ENCODE measurements around the gene PABPC3.

Gene PABPC3

DNA sequence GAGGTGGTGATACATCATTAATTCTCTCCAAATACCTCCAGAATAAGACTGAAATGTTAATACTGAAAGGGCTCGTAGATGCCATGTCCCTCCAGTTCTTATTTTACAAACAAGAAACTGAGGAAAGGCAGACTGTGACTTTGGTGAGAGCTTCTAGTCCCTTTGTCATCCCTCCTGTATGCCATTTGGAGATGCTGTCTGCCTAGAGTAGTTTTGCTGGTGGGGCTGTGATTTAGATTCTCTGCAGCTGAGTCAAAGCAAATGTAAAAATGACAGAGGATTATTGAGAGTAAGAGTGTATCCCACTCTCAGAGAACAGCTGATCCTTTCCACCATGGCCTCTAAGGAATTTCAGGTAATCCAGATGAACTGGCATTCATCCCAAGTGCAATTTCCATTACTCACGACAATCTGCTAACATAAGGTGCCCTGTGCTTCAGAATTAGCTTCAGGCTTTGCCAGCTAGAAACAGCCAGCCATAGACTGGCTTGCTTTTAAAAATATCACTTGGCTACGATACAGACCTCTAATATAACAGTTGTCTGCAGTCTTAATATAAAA, 16.8 kb downstream of the PABPC3 start:
- DNase-seq = no peak

DNA sequence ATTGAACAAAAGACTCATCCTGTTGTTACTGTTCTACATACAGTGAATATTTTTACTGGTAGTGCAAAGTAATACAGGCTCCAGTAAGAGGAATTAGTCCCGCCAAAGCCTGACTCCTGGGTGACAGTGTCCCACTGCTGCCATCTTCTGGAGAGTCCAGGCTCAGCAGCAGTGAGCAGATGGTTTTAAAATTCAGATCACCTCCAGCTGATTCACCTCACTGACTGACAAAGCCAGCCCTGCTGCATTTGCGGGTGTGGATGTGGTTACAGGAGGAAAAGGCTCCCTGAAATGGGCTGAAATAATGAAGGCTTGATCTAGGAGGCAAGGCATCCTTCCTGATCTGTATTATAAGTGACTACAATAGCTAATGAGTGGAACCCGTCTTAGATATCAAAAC, 18.3 kb downstream of the PABPC3 start:
- DNase-seq = peak; percentile 67

DNA sequence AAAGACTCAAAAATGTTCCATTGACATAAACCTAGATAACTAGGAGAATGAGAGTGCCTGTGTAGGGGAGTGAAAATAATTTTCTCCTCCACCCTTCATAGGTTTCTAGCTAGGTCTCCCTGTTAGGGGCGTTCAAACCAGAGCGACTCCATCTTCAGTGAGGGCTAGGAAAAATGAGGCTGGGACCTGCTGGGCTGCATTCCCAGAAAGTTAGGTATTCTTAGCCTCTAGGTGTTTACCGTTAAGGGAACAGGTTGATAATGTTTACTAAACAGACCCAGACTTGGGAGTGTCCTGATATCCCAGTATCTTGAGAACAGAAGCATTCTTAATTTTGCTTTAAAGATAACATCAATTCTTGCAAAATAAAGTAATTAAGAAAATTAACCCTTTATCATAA, 20.1 kb downstream of the PABPC3 start:
- DNase-seq = no peak

DNA sequence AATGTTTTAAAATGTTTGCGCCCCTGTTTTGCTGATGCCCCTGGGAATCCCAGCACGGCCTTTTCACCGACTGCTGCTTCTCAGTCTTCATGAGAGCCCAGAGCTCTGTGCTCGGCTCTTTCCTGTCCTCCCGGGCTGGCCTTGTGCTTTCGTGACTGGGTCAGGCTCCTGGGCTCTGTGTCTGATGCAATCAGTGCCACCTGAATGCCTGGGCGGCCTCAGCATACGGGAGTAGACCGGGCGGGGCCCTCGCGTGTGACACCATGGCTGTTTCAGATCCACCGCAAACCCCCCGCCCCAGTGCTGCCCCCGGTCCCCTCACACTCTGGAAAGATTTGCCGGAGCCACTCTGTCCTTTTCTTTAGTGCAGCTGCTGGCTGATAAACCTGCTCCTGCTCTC, 21.4 kb downstream of the PABPC3 start:
- no peak for DNase-seq

DNA sequence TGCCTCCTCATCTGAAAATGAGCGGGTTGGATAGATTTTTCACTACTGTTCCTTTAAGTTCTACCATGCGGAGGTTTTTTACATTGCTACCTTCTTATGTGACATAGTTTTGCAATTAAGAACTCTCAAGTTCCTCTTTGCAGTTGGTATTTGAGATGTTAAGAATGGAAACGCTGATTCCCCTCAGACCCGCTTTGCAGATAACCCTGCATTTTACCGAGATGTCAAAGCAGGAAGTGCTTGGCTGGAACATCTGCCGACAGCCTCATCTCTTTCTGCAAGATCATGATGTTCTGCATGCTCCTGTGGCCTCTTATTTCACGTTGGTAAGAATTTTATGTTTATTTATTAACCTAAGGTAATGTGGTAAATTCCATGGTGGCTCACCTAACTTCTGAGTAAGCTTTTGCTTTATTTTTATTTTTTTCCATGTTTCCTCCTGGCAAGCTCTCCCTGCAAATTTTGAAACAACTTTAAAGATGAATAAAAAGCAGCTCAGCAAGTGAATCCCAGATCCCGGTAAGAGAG, 22.5 kb downstream of the PABPC3 start:
- DNase-seq = no peak

DNA sequence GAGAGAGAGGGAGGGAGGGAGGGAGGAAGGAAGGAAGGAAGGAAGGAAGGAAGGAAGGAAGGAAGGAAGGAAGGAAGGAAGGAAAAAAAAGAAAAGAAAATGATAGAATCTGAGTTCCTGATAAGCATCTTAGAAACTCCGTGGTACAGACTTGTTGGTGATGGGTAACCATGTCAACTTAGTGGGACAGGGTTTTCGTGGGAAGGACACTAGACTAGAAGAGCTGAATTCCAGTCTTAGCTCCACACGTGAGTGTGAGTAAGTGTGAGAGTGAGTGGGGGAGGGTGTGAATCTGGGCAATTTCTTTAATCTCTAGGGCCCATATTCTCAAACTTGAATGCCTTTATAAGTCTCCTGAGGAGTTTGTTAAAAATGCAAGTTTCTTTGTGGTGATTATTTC, 35.0 kb downstream of the PABPC3 start:
- no peak for DNase-seq

DNA sequence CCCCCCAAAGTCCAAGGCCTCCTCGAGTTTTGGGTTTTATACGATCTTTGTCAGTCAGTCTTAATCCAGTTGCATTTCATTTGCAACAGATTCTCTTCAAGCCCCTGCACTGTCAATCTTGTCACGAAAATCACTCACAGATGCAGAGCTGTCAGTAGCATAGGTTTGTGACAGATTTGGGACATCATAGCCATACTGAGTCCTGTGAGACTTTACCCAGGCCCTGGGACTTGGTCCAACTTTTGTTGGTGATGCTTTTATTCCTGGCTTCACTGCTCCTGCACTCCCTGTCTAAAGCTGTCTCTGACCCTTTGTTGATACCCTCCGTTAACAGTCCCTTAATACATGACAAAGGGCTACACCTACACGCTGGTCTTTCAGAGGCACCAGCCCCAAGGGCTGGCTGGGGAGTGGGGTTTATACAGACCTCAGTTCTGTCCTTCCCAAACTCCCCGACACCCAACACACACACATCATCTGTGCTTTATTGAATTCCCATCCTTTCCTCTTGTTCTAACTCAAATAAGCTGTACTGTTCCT, 36.0 kb downstream of the PABPC3 start:
- DNase-seq = no peak

DNA sequence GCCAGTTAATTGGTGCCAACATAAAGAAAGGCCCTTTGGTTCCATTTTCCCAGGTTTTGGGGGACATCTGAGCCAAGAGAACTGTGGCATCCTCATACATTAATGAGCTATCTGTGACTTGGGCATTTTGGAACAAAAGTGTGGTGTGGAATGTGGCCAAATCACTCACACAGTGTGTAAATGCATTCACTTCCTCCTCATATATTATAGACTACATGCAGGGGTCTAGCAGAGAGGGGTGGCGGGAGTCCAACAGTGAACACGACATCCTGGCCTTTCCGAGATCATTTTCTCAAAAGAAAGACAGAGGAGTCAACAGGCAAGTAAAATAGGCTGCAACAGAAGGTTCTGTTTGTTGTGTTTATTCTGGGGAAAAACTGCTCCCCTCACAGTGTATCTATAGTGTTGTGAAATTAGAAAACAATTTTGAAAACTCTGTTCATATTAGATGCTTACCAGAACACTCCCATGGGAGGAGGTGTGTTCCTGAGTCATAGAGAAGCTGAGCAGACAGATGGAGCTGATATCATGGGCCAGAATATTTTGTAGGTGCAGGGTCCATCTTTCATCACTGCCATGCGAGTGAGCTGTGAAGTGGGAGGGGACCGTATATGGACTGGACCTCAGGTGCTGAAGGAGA, 36.9 kb downstream of the PABPC3 start:
- no peak for DNase-seq

DNA sequence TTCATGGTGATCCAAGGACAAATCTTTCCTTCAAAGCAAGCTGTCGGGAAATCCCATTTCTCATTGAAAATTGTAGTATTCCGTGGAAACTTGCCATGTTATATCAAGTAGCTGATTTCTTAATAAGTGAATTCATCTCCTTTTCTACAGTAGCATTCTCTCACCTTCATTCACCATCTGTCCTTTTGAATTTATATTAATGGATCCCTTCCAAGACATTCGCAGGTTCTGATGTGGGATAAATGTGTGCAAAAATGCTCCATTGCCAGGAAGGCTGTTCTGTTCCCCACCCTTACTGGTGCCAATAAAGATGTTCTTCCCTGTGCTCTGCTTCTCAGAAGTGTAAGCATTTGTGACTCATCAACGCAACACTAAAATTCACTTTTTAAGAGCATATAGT, 40.0 kb downstream of the PABPC3 start:
- DNase-seq = no peak

DNA sequence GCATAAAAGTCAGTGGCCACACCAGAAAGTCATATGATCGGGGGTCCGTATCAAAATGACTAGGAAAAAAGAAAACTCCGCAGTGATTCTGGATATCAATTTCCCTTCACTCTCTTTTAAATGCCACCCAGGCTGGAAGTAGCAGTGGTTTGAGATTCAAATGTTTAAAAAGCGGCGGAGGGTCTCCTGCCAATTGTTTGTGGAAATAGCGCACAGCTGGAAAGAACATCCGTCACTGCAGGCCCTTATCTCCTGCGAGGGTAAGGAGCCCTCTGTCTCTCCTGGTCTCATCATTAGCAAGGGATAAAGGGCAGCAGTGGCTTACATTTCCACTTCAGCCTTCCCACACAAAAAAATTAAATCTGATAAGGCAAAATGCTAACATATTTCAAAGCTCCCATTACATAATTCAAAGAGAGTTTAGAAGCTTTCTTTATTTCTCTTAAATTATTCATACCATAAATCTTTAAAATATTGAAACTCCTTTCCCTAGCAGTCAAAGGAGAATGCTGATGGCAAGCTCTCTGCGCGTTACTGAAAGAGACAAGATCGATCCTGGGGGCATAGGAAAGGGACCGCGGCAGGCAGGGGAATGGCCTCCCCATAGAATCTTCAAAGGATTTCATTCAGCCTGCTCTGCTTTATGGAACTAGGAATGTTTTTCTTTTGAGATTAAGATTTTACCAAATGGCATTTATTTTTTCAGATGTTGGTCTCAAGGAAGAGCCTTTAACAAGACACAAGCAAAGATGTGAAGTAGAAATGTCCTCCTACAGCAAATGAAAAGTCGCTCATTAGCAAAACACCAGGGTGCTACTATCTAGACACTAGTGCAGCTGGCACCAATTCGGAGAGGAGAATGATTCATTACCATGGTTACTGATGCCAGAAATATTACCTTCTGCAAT, 41.2 kb downstream of the PABPC3 start:
- DNase-seq = no peak

DNA sequence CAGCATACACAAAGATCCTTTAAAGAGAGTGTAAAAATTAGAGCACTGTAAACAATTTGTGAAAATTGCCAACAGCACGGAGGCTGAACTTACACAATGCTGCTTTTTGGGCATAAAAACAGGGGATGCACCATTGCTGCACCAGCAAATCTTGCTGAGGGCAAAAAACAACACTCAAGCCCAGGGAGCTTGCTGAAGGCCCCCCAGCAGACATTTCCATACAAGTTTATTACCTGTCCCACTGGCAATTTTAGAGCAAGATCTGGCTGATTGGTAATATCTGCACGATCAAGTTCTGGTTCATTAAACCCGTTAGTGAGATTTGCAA, 41.8 kb downstream of the PABPC3 start:
- DNase-seq = no peak

DNA sequence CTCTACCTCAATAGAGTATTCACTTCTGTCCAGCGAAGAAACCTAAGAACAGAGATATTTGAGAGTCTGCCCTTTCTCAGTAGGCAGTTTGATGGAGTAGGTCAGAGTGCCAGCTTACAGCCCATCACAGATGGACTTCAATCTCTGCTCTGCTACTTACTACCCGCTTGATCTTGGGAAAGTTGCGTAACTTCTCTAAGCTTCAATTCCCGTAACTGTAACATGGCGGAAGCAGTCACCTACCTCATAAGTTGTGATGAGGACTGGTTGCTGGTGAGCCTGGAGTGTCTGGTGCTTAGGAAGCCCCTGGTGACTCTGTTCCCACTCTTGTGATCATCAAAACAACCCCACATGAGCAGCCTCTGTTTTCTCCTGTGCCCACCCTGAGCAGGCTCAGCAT, 45.1 kb downstream of the PABPC3 start:
- no peak for DNase-seq

DNA sequence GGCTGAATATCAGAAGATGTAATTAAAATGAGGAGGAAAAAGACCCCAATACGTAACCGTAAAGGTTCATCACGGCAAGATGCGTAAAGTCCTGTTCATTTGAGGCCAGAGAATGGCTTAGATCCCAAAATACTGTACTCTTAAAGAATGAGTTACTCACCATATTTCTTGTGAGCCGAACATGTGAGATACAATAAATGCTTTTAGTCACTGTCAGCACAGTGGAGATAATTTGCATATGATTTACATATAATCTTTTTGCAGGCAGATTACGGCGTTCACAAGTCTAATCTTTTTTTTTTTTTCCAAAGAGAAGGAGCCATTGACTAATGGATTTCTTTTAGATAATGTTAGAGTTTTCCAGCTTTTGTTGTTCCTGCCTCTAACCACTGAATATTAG, 47.8 kb downstream of the PABPC3 start:
- no peak for DNase-seq

DNA sequence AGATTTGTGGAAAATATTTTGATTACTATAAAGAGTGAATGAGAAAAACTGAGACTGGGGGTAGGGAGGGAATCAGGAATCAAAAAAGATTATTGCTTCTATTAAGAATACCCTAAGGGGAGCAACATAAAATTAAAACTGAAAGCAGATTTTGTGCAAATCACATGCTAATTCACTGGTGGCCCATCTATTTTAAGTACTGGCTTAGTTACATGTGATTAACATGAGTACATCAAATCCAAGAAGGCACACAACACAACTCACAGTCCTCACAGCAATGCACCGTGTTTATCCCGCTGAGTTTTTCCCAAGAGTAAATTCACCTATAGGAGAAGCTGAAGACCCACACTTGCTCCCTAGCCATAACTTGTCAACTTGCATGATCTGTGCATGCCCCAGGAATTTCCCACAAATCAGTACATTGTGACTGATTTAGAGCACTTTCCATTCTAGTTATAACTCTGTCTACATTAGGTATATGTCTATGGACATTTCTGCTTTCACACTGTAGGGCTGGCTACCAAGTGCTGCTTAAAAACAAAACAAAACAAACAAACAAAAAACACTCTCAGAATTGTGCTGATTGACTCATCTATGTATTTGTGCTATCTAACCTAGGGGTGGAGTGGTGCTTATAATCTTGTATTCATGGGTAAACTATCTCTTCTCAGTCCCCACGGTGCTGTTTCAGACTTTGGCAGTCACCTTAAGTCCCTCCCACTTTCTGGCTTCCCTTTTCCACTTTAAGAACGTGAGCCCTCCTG, 51.9 kb downstream of the PABPC3 start:
- no peak for DNase-seq

DNA sequence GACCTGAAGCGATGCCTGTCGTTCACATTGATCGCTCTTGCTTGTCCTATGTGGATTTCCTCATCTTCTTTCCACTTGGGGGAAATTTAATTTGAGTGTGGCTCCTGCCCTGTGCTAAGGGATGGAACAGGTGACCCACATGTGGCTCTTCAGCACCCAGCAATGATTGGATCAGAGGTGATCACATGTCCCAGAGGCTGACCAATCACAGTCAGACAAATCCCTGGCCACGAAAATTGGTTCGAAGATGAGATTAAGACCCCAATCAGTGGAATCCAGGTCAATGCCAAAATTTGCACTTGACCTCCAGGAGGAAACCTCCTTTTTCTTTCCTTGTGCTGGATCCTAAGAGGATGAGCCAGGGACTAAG, 52.5 kb downstream of the PABPC3 start:
- DNase-seq = no peak
